ENCODE results near the gene SYNGAP1.

DNA sequence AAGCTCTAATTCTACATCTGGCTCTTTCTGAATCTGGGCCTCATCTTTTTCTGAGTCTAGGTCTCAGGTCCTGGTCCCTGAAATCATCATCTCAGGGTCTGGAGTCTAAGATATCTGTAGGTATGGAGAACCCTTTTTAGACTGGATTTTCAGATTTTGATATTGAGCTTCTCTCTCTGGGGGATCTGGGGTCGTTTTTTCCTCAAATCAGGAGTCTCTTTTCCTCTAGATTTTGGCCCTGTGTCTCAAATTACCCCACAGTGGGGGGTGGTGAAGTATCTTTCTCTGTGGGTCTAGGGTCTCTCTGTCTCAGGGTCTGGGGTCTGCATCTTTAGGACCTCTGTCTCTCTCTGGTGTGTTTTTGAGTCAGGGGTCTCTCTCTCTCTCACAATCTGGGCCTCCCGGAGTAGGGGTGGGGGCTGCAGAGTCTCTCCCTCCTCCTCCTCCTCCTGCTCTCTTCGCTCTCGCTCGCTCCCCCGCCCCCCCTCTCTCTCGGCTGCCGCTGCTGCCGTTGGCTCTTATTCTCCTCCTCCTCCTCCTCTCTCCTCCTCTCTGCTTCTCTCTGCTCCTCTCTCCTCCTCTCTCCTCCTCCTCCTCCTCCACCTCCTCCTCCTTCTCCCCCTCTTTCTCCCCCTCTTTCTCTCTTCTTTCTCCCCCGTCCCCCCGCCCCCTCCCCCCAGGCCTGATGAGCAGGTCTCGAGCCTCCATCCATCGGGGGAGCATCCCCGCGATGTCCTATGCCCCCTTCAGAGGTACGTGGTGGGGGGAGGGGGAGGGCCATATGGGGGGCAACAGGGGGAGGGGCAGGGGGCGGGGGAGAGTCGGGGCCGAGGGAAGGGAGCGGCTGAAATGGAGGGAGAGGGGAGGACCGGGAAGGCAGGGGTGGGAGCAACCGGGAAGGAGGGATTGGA is at the start of gene SYNGAP1:
- no peak for TF ChIP-seq EGR1 (IDR thresholded peaks at IDR 0.05)
- TF ChIP-seq NFIC (IDR thresholded peaks at IDR 0.05) = no peak
- no peak for TF ChIP-seq TAF1 (IDR thresholded peaks at IDR 0.05; ENCODE audit: low read depth)
- TF ChIP-seq, protein P1, sequence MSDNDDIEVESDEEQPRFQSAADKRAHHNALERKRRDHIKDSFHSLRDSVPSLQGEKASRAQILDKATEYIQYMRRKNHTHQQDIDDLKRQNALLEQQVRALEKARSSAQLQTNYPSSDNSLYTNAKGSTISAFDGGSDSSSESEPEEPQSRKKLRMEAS (IDR thresholded peaks at IDR 0.05) = no peak
- no peak for TF ChIP-seq RAD21 (IDR thresholded peaks at IDR 0.05; ENCODE audit: low read depth)
- no peak for TF ChIP-seq FOXM1 (IDR thresholded peaks at IDR 0.05; ENCODE audit: borderline replicate concordance, low read depth)
- TF ChIP-seq CREB1 (IDR thresholded peaks at IDR 0.05; ENCODE audit: low read depth) = no peak
- TF ChIP-seq TEAD4 (IDR thresholded peaks at IDR 0.05) = no peak
- TF ChIP-seq REST (IDR thresholded peaks at IDR 0.05; ENCODE audit: low read depth) = no peak
